SIG-M5 (cell line): ENCODE measurements around the gene MBOAT2.
"Not testable (repeated sequence)": the region's sequence is repeated elsewhere in the genome, so short reads cannot be mapped to it uniquely, and the experiment has no call there.

Experiments
- DNase-seq: peaks from one replicate; lab custom pipeline; 2025; lab: John Stamatoyannopoulos, UW

MBOAT2 gene

GRCh38 chr2:8957628-8958027 is 45.9 kb downstream of the MBOAT2 start:
- DNase-seq, result no peak

- no peak for DNase-seq
These were observed 46.7 kb downstream of the MBOAT2 start for GRCh38 chr2:8956774-8957173.

DNA sequence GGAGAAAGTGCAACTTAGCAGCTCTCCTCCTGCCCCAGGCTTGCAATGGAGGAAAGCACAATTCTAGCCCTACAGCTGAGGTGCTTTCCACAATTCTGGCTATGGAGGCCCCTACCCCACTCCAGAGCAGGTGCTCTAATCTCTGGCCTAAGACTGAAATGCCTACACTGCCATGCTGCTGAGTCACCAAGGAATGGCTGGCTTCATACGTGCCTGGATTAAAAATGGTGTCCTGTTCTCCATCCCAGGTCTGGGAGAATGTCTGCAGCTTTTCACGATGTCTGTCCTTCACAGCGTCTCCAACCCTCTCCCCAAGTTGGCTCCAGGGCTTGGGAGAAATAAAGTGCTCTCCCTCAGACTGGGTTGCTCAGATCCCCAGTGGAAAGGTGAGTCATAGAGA is 48.5 kb downstream of the MBOAT2 start:
- no peak for DNase-seq

GRCh38 chr2:8953525-8953924 is 50.0 kb downstream of the MBOAT2 start:
- DNase-seq, result no peak

GRCh38 chr2:8939486-8940114 is 63.9 kb downstream of the MBOAT2 start:
- no peak for DNase-seq

DNA sequence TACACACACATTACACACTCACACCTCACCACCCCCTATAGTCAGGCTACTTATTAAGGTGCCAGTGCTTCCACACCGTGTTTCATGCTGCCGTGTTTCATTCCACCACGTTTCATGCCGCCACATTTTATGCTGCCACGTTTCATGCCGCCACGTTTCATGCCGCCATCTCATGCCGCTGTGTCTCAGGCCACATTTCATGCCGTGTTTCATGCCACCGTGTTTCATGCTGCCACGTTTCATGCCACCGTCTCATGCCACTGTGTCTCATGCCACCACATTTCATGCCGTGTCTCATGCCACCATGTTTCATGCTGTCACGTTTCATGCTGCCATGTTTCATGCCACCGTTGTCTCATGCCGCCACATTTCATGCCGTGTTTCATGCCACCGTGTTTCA is 65.1 kb downstream of the MBOAT2 start:
- DNase-seq, result no peak

DNA sequence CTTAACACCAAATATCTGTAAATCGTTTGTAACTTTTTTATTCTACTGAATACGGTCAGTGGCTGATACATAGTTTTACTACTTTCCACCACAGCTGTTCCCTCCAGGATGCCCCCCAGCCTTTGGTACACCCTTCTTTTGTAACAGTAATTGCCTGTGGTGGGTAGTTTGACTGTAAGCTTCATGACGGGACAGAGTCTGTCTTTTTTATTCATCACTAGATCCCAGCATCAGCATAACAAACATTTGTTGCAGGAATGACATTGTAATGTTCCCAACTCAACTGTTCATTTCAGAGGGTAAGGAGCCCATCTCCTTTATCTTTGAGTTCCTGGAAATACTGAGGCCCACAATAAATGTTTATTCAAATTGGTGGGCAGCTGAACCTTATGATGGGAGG is 67.5 kb downstream of the MBOAT2 start:
- no peak for DNase-seq

GRCh38 chr2:8934338-8934737 is 69.1 kb downstream of the MBOAT2 start:
- no peak for DNase-seq

DNA sequence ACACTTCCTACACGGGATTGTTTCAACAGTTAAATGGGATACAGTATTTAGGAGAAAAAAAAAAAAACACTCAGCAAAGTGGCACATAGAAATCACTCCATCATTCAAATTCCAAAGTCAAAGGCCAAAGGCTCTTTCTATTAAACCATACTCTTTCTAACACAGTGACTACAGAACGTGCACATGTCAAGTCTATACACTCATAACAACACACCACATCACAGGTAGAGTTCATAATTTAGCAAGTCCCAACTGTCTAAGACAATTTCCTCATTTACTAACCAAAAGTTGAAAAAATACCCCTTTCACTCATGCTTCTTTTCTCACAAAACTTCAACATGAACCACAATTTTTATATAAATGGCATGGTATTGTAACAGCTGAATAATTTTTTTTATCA is 70.8 kb downstream of the MBOAT2 start:
- no peak for DNase-seq

GRCh38 chr2:8930185-8930584 is 73.3 kb downstream of the MBOAT2 start:
- DNase-seq, result not testable (repeated sequence)

GRCh38 chr2:8929128-8929527 is 74.4 kb downstream of the MBOAT2 start:
- no peak for DNase-seq

GRCh38 chr2:8927510-8928455 is 75.7 kb downstream of the MBOAT2 start:
- no peak for DNase-seq

GRCh38 chr2:8926356-8926755 is 77.1 kb downstream of the MBOAT2 start:
- DNase-seq, result no peak

GRCh38 chr2:8925411-8925810 is 78.1 kb downstream of the MBOAT2 start:
- DNase-seq, result no peak

DNA sequence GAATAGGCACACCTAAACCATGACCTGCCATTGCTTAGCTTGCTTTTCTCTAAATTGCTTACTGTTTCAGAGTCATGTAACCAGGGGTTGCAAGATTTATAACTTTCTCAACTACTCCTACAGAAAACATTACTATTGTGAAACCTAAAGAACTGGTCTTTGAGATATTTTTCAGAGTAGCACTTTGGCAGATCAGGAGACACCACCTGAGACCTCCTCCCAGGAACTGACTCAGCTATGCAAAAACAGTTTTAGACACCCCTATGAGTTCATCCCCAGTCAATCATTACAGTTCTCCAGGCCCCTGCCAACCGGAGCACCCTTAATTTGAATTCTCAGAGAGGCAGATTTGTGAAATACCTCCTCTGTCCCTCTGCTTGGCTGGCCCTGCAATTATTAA is 80.3 kb downstream of the MBOAT2 start:
- no peak for DNase-seq

DNA sequence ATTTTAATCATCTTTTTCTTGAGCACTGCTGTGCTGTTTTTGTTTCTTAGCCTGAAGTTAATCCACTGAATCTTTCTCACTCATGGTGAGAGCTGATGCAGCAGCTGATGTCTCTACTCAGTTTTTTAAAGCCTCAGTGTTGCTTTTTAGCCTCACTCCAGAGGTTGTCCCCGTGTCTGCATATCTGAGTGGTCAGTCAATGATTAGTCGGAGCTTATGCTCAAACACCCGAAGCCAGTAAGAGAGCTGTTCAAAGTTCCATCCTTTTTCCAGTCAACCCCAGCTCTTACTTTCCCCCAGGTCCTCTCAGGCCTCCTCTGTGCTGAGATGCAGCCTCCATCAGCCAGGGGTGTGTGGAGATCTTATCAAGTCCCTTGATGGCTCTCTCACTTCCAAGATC is 81.1 kb downstream of the MBOAT2 start:
- DNase-seq, result no peak

- DNase-seq, result no peak
These were observed 85.1 kb downstream of the MBOAT2 start for GRCh38 chr2:8918412-8918811.

GRCh38 chr2:8915941-8916340 is 87.5 kb downstream of the MBOAT2 start:
- no peak for DNase-seq

- not testable (repeated sequence) for DNase-seq
These were observed 89.7 kb downstream of the MBOAT2 start for GRCh38 chr2:8913767-8914166.

DNA sequence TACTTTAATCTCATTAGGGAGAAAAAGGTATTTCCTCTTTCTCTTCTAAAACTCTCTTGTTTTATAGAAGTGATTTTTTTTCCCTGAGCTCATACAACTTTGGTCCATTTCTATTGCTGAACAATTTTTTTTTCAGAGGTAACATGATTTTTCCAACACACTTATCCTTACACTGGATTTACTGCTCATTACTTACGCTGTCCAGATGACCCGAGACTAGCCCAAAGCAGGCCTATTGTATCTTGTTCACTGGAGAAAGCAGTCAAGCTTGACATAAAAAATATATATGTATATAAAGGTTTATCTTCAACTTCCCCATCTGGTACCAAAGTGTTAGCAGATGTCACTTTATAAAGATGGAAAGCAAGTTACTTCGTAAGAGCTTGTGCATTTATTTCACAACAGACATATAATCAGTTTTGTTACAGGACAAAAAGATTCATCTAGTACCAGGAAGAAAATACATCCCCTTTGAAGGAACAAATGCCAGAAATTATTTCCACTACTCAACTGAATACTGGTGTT is 95.7 kb downstream of the MBOAT2 start:
- DNase-seq, result no peak

DNA sequence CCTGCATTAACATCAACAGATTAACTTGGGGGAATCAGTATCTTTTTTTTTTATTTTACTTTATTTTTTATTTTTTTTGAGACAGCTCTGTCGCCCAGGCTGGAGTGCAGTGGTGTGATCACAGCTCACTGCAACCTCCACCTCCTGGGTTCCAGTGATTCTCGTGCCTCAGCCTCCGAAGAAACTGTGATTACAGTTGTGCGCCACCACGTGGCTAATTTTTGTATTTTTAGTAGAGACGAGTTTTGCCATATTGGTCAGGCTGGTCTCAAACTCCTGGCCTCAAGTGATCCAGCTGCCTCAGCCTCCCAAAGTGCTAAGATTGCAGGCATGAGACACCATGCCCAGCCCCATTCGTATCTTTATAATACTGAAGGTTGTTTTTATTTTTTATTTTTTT is 99.6 kb downstream of the MBOAT2 start:
- DNase-seq, result not testable (repeated sequence)

GRCh38 chr2:8902757-8903156 is 100.7 kb downstream of the MBOAT2 start:
- DNase-seq, result not testable (repeated sequence)

- not testable (repeated sequence) for DNase-seq
These were observed 106.3 kb downstream of the MBOAT2 start for GRCh38 chr2:8897206-8897605.
